ENCODE data around the gene RSL1D1. TPM values are rescaled to one million over a fixed set of nuclear protein-coding genes. Genes with fewer than 3 reads are reported as not detected.
A peak's percentile ranks its signal among the peaks of the same experiment; 100 is the strongest.

The RSL1D1 gene
- total and polyA plus RNA-seq, 9 of the 15 experiments (the other 6 are each of a cell fraction or from before 2014, with no cell fraction given): 259 to 753 (median 373) TPM

DNA sequence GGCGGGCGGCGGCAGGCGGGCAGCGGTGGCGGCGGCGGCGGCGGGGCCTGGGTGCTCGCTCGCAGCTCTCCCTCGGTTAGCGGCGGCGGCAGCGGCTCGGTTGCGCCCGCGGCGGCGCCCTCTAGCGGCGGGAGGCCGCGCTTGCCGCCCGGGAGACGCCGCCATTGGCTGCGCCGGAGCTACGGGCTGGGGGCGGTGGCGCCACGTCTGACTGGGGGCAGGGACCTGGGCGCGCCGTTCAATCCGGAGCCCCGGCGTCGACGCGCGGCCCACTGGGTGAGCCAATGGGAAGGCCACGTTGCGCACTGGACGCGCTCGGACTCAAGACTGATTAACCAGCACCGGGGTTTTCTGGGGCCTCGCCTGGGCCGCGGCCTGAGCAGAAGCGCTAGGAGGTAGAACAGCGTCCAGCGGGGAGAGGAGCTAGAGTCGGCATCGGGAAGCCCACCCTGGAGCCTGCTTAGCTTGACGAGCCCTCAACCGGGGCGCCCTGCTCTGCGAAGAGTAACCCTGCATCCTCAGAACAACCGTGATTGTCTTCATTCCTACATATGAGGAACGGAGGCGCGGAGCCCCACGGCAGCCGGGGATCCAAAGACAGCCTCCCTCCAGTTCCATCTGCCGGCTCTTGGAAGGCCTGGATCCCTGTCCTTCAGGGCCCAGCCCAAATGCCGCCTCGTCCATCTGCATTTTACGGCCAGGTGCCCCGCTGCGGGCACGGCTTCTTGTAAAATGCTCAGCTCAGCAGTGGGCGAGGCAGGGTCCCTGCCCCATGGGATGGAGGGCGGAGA lies 54.0 kb downstream of the RSL1D1 start, which contains the start of gene ZC3H7A (continued):
- TF ChIP-seq U2AF1 (optimal IDR thresholded peaks at IDR 0.05; ENCODE audit: low read depth, low read length) (no peak), ESRRA (IDR thresholded peaks at IDR 0.05; ENCODE audit: borderline replicate concordance, low read depth) (peak; percentile 44; the same call in 1 of the 2 replicates), MAX (CRISPR knock-in tag; IDR thresholded peaks at IDR 0.05) (0 out of 2 replicates have a peak, but pooled peaks have one; percentile 19), HNRNPLL (IDR thresholded peaks at IDR 0.05; ENCODE audit: low read depth, low read length, poor library complexity, severe bottlenecking) (peak; percentile 54), PTBP1 (IDR thresholded peaks at IDR 0.05; ENCODE audit: low read depth, low read length) (no peak), EHMT2 (IDR thresholded peaks at IDR 0.05) (no peak), ZNF589 (CRISPR knock-in tag; IDR thresholded peaks at IDR 0.05; ENCODE audit: low read depth) (peak; percentile 88; the same call in 1 of the 2 replicates), BRCA1 (IDR thresholded peaks at IDR 0.05) (no peak), BRCA1 (CRISPR knock-in tag; IDR thresholded peaks at IDR 0.05) (peak; percentile 32; the same call in 1 of the 2 replicates), ZNF507 (tag; conservative IDR thresholded peaks at IDR 0.05) (no peak), NRF1 (conservative IDR thresholded peaks at IDR 0.05 in 1 of 2, IDR thresholded peaks at IDR 0.05 in 1 of 2) (peak; percentile 86 to 89), GTF2E2 (tag; IDR thresholded peaks at IDR 0.05) (no peak), BRD9 (IDR thresholded peaks at IDR 0.05; ENCODE audit: low read depth, partially characterized antibody) (no peak), BCL6 (CRISPR knock-in tag; IDR thresholded peaks at IDR 0.05) (no peak), ETV5 (CRISPR knock-in tag; IDR thresholded peaks at IDR 0.05; ENCODE audit: low read depth) (no peak), MXI1 (IDR thresholded peaks at IDR 0.05; ENCODE audit: low read depth, low read length) (no peak), MAZ (CRISPR knock-in tag; conservative IDR thresholded peaks at IDR 0.05 in 1 of 2, IDR thresholded peaks at IDR 0.05 in 1 of 2) (peak; percentile 66 to 71), RBBP5 (IDR thresholded peaks at IDR 0.05; ENCODE audit: borderline replicate concordance, insufficient read depth, low read length, poor library complexity, severe bottlenecking) (peak; percentile 82), HNRNPH1 (optimal IDR thresholded peaks at IDR 0.05; ENCODE audit: low read depth, low read length) (no peak), TAF7 (tag; IDR thresholded peaks at IDR 0.05) (peak; percentile 63), RHOXF2B (CRISPR knock-in tag; conservative IDR thresholded peaks at IDR 0.05) (no peak), NUFIP1 (IDR thresholded peaks at IDR 0.05; ENCODE audit: partially characterized antibody) (no peak), E2F8 (IDR thresholded peaks at IDR 0.05; ENCODE audit: low read depth, partially characterized antibody) (peak; percentile 43), ZNF764 (CRISPR knock-in tag; IDR thresholded peaks at IDR 0.05; ENCODE audit: low read depth) (no peak)
- TF ChIP-seq, protein P1, sequence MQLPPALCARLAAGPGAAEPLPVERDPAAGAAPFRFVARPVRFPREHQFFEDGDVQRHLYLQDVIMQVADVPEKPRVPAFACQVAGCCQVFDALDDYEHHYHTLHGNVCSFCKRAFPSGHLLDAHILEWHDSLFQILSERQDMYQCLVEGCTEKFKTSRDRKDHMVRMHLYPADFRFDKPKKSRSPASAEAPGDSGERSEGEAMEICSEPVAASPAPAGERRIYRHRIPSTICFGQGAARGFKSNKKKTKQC (CRISPR knock-in tag; IDR thresholded peaks at IDR 0.05): peak; percentile 80; the same call in 1 of the 2 replicates

Data from K562 (cell line).